Upper lobe of left lung (tissue), 6 donors: Measurements from ENCODE around the gene CLHC1. TPM values are rescaled to one million over a fixed set of nuclear protein-coding genes. Genes with fewer than 3 reads are reported as not detected.

Experiments used
- ATAC-seq, 2 donors: fragments of 200-7000 bp; cut with Tn5 transposase; one replicate each; pipeline ENCODE4 v1.9.1; 2022; ENCODE audit warnings: mild to moderate bottlenecking in 2 of 2, moderate library complexity in 2 of 2; ENCODE audit not compliant: low FRiP score in 2 of 2
- DNase-seq, 2 donors: peaks; one replicate each; pipeline ENCODE4 v3.0.0-alpha.2; 2019 to 2020
- H3K27ac ChIP-seq, 4 donors: fragments of 200-600 bp; sonication (generic); one replicate each; pipeline ENCODE4 v1.5.1; 2016 to 2019
- H3K27me3 ChIP-seq, 4 donors: fragments of 200-600 bp; sonication (generic); one replicate each; pipeline ENCODE4 v1.5.1; 2017 to 2019
- H3K36me3 ChIP-seq, 4 donors: fragments of 200-600 bp; sonication (generic); one replicate each; pipeline ENCODE4 v1.5.1; 2016 to 2019
- H3K4me1 ChIP-seq, 4 donors: fragments of 200-600 bp; sonication (generic); one replicate each; pipeline ENCODE4 v1.5.1; 2018 to 2019
- H3K4me3 ChIP-seq, 4 donors: fragments of 200-600 bp; sonication (generic); one replicate each; pipeline ENCODE4 v1.5.1; 2017 to 2019; ENCODE audit warnings: mild to moderate bottlenecking in 2 of 4, moderate library complexity in 1 of 4
- H3K9me3 ChIP-seq, 4 donors: fragments of 200-600 bp; sonication (generic); one replicate each; pipeline ENCODE4 v1.5.1; 2018 to 2019
- CTCF ChIP-seq, 6 experiments: fragments of 450-650 bp in 4 of 6; fragments of 200-600 bp in 2 of 6; sonication (generic) in 2 of 6; IDR thresholded peaks; one replicate each; pipeline ENCODE4 v1.5.1; 2016 to 2019; ENCODE audit warnings: antibody characterized with exemption in 6 of 6
- EP300 ChIP-seq, 4 donors: sonication (generic); formaldehyde crosslinking; IDR thresholded peaks; one replicate each; pipeline ENCODE4 v1.5.1; 2017; ENCODE audit warnings: antibody characterized with exemption in 4 of 4, control low read depth in 2 of 4
- POLR2A ChIP-seq, 4 donors: fragments of 450-650 bp; IDR thresholded peaks; one replicate each; pipeline ENCODE4 v1.5.1; 2016 to 2017; ENCODE audit warnings: antibody characterized with exemption in 4 of 4, mild to moderate bottlenecking in 2 of 4
- POLR2AphosphoS5 ChIP-seq, 2 donors: sonication (generic); formaldehyde crosslinking; IDR thresholded peaks; one replicate each; pipeline ENCODE4 v1.5.1; 2017; ENCODE audit warnings: antibody characterized with exemption in 2 of 2
- WGBS, 2 donors: methylation state at CpG; one replicate each; pipeline ENCODE4 v1.1.5; 2017 to 2018; 5-methylcytosine and 5-hydroxymethylcytosine counted together
- total RNA-seq, 6 donors: library from RNA; depleted of rRNA in 4 of 6; stranded (reverse); fragments of >200 nt in 4 of 6; gene quantifications; one replicate each; pipeline versions ENCODE4 v1.1.0 to v1.2.1, GENCODE V29; 2016 to 2021
- donor health status: DM: no; HTN: no; CAD: no; lungs with moderate emphysema.
- donor health status: DM: no; HTN: yes; CAD: no; lungs with severe emphysema.

The CLHC1 gene
- total RNA-seq, 6 donors from 2014 or later = 3.7 to 27.1 (median 11.9) TPM

DNA sequence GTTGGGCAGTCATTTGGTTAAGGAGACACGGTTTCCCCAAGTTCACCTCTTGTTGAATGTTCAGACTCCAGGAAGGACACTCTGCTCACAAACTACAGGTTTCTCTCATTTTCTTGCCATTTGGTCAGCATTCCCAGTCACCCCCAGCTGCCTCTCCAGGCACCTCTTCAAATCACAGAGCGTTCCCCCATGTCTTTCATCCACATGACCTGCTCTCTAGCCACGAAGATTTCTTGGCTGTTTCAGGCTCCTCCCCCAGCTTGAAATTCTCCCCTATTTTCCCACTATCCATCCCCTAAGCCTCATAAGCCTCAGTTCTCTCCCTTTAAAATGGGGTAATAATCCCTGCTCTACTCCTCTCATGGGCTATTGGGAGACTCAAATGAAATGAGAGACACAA is 92.8 kb downstream of the CLHC1 start:
- no peak for ATAC-seq
- H3K27ac ChIP-seq = peak overlapping the region in 1 of 4 donors; percentile 80
- TF ChIP-seq CTCF (IDR thresholded peaks at IDR 0.05) (no peak), EP300 (IDR thresholded peaks at IDR 0.05) (no peak), POLR2AphosphoS5 (IDR thresholded peaks at IDR 0.05) (no peak), POLR2A (IDR thresholded peaks at IDR 0.05) (no peak)
- no peak for DNase-seq
- H3K4me3 ChIP-seq = no peak overlapping the region
- peaks cover 30 to 48% (median 35%) of the 10 kb centered on the region in 4 donors for H3K4me1 ChIP-seq
- H3K9me3 ChIP-seq = no peaks in the 10 kb centered on the region
- H3K27me3 ChIP-seq = no peaks in the 10 kb centered on the region
- no peaks in the 10 kb centered on the region for H3K36me3 ChIP-seq
- 83 to 86% methylated on average over 3 of the region's 3 CpGs for WGBS, 2 donors

- Histone ChIP-seq H3K4me1 (peaks cover 34 to 52% (median 40%) of the 10 kb centered on the region in 4 donors), H3K27ac (peak overlapping the region in 1 of 4 donors; percentile 80), H3K27me3 (no peaks in the 10 kb centered on the region), H3K36me3 (no peaks in the 10 kb centered on the region), H3K4me3 (no peak overlapping the region), H3K9me3 (no peaks in the 10 kb centered on the region)
- WGBS, 2 donors = 87 to 98% methylated on average over 5 of the region's 5 CpGs
- DNase-seq = no peak
- no peak for TF ChIP-seq POLR2AphosphoS5 (IDR thresholded peaks at IDR 0.05)
- TF ChIP-seq EP300 (IDR thresholded peaks at IDR 0.05) = no peak
- TF ChIP-seq POLR2A (IDR thresholded peaks at IDR 0.05) = no peak
- no peak for TF ChIP-seq CTCF (IDR thresholded peaks at IDR 0.05)
- ATAC-seq = no peak
Measured at GRCh38 chr2:55138882-55139229, 93.2 kb downstream of the CLHC1 start.

DNA sequence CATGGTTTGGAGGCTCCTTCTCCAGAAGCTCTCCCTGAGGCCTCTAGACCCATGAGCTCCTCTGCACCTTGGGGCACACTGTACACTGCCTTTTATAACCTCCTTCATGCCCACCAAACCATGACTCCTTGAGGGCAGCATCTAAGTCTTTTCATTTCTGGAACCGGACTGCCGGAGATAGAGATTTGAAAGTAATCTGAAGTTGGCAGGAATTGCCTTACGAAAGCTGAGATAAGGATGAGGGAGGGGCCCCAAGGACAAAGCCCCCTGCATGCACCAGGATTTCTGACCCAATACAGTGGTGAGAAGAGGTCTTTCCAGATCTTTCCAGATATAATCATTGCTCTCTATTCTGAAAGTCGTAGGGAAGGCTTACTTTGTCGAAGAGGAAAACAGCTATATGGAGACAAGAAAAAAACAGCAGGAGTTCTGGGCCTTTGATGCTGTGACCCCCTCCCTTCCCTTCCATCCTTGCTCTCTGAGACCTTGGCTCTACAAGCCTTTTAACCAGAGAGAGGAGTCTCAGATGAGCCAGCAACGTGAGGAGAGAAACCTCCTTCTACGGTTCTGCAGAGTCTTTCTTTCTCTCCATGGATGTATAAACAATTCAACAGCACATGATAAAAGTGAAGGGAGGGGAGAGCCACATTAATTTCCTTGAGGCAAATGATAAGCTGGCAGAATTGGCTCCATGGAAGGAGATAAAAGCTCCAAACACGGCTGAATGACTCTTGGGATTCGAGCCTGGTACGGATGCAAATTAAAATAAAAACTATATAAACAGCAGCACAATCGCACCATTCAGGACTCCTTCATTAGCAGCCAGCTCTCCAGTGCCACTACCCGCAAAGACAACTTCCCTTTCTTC is 93.8 kb downstream of the CLHC1 start:
- H3K4me3 ChIP-seq = no peak overlapping the region
- H3K27ac ChIP-seq = peak overlapping the region; percentile 21 to 80 (median 74)
- WGBS, 2 donors = 47 to 55% methylated on average over 12 of the region's 12 CpGs
- H3K4me1 ChIP-seq = peaks cover 39 to 58% (median 45%) of the 10 kb centered on the region in 4 donors
- DNase-seq = no peak
- ATAC-seq = no peak
- no peaks in the 10 kb centered on the region for H3K36me3 ChIP-seq
- H3K27me3 ChIP-seq = no peaks in the 10 kb centered on the region
- no peak for TF ChIP-seq EP300 (IDR thresholded peaks at IDR 0.05)
- TF ChIP-seq CTCF (IDR thresholded peaks at IDR 0.05) = no peak
- TF ChIP-seq POLR2AphosphoS5 (IDR thresholded peaks at IDR 0.05) = no peak
- TF ChIP-seq POLR2A (IDR thresholded peaks at IDR 0.05) = no peak
- no peaks in the 10 kb centered on the region for H3K9me3 ChIP-seq

GRCh38 chr2:55137024-55137958 is 94.8 kb downstream of the CLHC1 start:
- Histone ChIP-seq H3K4me3 (no peak overlapping the region), H3K9me3 (no peaks in the 10 kb centered on the region), H3K36me3 (no peaks in the 10 kb centered on the region), H3K4me1 (peaks cover 41 to 61% (median 46%) of the 10 kb centered on the region in 4 donors), H3K27ac (peak overlapping the region; percentile 21 to 80 (median 74)), H3K27me3 (no peaks in the 10 kb centered on the region)
- 60 to 63% methylated on average over 18 to 23 of the region's 23 CpGs for WGBS, 2 donors
- DNase-seq = peak; percentile 48 to 49
- ATAC-seq = peak; percentile 30 to 73
- TF ChIP-seq CTCF (IDR thresholded peaks at IDR 0.05) (no peak), EP300 (IDR thresholded peaks at IDR 0.05) (peak in 1 of 4 donors; percentile 8), POLR2AphosphoS5 (IDR thresholded peaks at IDR 0.05) (peak in 1 of 2 donors; percentile 42), POLR2A (IDR thresholded peaks at IDR 0.05) (peak in 1 of 4 donors; percentile 39)
